VCaP (cell line): Measurements from ENCODE around the gene TSHZ2.
"Not testable (repeated sequence)": the region's sequence is repeated elsewhere in the genome, so short reads cannot be mapped to it uniquely, and the experiment has no call there.

Experiments used
- H3K27ac ChIP-seq: fragments of 450-650 bp; 2 replicates; pipeline ENCODE4 v1.5.1; 2017
- TF ChIP-seq, protein P1 (sequence below): fragments of 450-650 bp; conservative IDR thresholded peaks from 2 replicates; pipeline ENCODE4 v1.5.1; 2017; ENCODE audit warnings: mild to moderate bottlenecking, moderate library complexity

The TSHZ2 gene

DNA sequence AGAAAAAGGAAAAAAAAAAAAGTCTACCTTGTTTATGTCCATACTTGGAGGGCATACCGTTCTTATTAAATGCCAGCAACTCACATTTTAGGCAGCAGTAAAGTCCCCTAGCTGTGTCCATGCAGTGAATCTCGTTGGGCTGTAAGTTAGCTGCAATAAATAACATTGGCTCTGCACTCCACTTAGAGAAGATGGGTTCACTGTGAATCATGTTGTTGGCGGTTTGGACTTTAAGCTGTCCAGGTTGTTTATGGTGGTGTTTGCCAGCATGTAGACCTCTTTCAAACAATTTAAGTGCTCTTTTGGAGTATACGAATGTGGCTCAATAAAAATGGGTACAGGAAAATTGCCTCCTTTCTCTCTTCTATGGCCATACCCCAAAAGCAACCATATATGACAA, 494.1 kb downstream of the TSHZ2 start:
- TF ChIP-seq, protein P1, sequence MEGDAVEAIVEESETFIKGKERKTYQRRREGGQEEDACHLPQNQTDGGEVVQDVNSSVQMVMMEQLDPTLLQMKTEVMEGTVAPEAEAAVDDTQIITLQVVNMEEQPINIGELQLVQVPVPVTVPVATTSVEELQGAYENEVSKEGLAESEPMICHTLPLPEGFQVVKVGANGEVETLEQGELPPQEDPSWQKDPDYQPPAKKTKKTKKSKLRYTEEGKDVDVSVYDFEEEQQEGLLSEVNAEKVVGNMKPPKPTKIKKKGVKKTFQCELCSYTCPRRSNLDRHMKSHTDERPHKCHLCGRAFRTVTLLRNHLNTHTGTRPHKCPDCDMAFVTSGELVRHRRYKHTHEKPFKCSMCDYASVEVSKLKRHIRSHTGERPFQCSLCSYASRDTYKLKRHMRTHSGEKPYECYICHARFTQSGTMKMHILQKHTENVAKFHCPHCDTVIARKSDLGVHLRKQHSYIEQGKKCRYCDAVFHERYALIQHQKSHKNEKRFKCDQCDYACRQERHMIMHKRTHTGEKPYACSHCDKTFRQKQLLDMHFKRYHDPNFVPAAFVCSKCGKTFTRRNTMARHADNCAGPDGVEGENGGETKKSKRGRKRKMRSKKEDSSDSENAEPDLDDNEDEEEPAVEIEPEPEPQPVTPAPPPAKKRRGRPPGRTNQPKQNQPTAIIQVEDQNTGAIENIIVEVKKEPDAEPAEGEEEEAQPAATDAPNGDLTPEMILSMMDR: no peak
- H3K27ac ChIP-seq: no peak overlapping the region

DNA sequence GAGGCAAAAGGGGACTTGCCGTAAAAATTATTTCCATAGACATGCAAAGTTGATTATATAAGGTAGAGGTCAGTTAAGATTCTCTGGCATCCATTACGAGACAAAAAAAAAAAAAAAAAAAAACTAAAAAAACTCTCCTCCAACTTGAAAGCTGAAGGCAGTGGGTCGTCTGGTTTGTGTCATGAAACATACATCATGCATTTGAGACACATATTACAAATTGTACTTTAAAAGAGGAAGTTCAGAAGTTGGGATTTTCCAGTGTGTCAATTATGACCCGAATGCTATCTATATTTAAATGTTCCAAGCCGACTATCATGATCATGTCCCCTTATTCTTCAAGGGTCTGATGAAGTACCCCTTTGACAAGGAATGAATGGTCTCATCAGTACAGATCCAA, 496.4 kb downstream of the TSHZ2 start:
- no peak overlapping the region for H3K27ac ChIP-seq

DNA sequence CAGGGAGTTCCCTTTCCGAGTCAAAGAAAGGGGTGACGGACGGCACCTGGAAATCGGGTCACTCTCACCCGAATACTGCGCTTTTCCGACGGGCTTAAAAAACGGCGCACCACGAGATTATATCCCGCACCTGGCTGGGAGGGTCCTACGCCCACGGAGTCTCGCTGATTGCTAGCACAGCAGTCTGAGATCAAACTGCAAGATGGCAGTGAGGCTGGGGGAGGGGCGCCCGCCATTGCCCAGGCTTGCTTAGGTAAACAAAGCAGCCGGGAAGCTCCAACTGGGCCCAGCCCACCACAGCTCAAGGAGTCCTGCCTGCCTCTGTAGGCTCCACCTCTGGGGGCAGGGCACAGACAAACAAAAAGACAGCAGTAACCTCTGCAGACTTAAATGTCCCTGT, 500.7 kb downstream of the TSHZ2 start:
- H3K27ac ChIP-seq: not testable (repeated sequence)

More for the DNA sequence above, 496.4 kb downstream of the TSHZ2 start:
- TF ChIP-seq, protein P1: no peak

DNA sequence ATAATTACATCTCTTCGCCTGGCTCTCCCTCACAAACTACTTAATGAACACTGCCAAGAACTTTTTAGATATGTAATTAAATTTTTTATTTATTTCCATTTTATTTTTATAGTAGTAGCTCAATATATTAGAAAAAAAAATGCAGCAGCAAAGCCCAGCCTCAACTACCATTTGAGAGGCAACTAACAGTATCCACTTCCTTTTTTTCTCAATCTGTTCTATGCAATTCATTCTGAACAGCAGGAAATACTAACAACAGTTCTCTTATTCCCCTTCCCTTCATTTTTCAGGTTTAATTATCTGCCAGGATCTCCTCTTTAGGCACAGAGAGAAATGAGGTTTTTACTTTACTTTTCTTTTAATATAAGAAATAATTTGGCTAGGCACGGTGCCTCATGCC, 508.8 kb downstream of the TSHZ2 start:
- no peak overlapping the region for H3K27ac ChIP-seq
- TF ChIP-seq, protein P1: no peak

DNA sequence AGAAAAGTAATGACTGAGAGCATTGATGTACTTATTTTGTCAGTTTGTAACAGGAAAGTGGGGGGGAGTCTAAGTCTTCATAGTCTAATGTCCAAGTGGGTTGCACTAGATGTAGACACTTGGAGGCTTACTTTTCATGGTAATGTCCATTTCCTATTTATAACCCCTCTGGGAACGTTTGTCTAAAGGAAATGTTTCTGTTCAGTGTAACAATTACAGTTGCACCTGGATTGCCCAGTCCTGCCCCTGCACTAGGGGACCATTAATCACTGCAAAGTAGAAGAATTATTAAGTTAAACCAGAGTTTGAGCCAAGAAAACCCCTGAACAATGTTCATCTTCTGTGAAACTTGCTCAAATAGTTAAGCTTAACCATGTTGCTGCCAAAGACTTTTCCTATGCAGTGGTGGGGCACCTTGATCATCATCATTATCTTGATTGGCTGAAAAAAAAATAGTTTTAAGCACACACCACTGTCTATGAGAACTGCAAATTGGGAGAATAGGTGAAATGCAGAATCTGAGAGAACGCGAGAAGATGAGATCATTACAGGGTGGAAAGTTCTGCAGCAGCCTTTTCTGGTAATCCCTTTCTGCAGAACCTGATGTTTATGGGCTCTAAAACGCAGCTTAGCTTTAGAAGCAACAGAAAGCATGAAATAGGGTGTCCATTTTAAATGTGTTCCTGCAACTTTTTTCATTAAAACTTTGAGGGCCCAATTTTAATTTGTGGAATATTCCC, 515.5 kb downstream of the TSHZ2 start:
- no peak overlapping the region for H3K27ac ChIP-seq
- TF ChIP-seq, protein P1: no peak

DNA sequence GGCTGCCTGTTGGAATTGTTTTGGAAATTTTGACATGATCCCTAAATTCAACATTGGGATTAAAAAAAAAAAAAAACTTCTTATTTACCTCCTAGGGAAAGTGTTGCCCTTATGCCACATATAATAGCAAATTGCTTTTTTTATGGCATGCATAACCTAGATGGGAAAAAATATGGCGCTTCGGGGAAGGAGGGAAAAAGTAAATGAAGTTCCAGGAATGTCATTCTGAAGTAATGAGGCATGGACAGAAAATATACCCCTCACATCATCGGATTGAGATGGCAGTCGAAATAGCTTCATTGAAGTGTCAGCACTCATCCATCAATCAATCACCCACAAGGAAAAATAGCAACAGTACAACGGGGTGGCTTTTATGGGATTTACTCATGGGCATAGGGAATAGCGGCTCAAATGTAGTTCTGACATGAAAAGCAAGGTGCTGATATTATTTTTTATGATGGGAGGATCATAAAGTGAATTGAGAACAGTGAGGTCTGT, 516.7 kb downstream of the TSHZ2 start:
- H3K27ac ChIP-seq: no peak overlapping the region
- TF ChIP-seq, protein P1: no peak

DNA sequence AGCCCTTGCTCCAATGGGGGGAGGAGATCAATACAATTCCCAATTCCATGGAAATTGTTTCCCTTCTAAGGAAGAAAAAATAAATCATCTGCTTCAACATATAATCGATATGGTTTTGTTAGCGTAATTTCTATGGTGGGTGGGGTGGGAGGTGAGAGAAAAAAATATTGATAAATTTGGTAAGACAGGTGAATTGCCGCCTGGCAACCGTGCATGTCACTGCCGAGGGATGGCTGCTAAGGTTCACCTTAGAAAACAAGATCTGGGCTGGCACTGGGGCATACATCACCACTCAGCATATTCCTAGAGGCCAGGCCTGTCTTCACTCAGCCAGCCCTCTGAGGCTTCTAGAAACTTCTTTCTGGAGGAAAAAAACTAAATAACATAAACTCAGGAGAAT, 517.4 kb downstream of the TSHZ2 start:
- TF ChIP-seq, protein P1: no peak
- no peak overlapping the region for H3K27ac ChIP-seq

DNA sequence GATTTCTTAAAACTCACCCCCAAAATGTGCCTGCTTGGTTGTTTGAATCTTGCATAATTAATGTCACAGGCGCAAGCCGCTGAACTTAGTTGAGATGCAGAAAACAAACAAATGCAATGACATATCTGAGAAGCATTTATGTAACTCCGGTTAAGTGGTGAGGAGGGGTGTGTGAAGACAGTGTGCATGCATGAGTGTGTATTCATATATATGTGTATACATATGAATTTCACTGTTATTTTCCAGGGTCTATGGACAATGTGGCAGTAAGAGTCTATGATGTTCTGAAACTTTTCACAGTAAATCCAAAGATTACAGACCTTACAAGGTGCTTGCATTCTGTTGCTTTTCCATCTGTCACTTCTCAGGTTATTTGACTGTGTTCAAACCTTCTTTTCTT, 518.5 kb downstream of the TSHZ2 start:
- no peak overlapping the region for H3K27ac ChIP-seq
- TF ChIP-seq, protein P1: no peak
